SJSA1 (cell line): ENCODE results near the gene ARID3A. TPM values are rescaled to one million over a fixed set of nuclear protein-coding genes. Genes with fewer than 3 reads are reported as not detected.
A peak's percentile ranks its signal among the peaks of the same experiment; 100 is the strongest.

Source experiments
- DNase-seq, 2 experiments: peaks; one replicate each; pipeline ENCODE4 v3.0.0-alpha.2; 2015 to 2020; ENCODE audit warnings: low spot score in 2 of 2, low read depth in 1 of 2
- H3K27ac ChIP-seq: fragments of 250-450 bp; sonication (Bioruptor Pico); 2 replicates; pipeline ENCODE4 v1.5.1; 2020; ENCODE audit warnings: mild to moderate bottlenecking, moderate library complexity
- H3K27me3 ChIP-seq: fragments of 250-450 bp; sonication (Bioruptor Pico); replicated peaks from 2 replicates; pipeline ENCODE4 v1.5.1; 2020; ENCODE audit warnings: mild to moderate bottlenecking, moderate library complexity
- H3K36me3 ChIP-seq: fragments of 250-450 bp; sonication (Bioruptor Pico); 2 replicates; pipeline ENCODE4 v1.5.1; 2020; ENCODE audit warnings: mild to moderate bottlenecking
- H3K4me1 ChIP-seq: fragments of 250-450 bp; sonication (Bioruptor Pico); replicated peaks from 2 replicates; pipeline ENCODE4 v1.6.1; 2021; ENCODE audit warnings: mild to moderate bottlenecking
- H3K4me3 ChIP-seq: fragments of 250-450 bp; sonication (Bioruptor Pico); 2 replicates; pipeline ENCODE4 v1.5.1; 2020; ENCODE audit warnings: mild to moderate bottlenecking
- H3K9me3 ChIP-seq: fragments of 250-450 bp; sonication (Bioruptor Pico); replicated peaks from 2 replicates; pipeline ENCODE4 v1.5.1; 2020; ENCODE audit warnings: mild to moderate bottlenecking
- total RNA-seq: library from RNA; depleted of rRNA; stranded (reverse); fragments of >200 nt; shearing (Covaris generic); gene quantifications from 2 replicates; pipeline ENCODE4 v1.2.3, GENCODE V29; 2014

Gene ARID3A
- total RNA-seq, 1 experiment from 2014 or later: 8.1 TPM

GRCh38 chr19:971795-972194 lies 46.0 kb downstream of the ARID3A start:
- H3K36me3 ChIP-seq: peaks cover 31% of the 10 kb centered on the region
- H3K9me3 ChIP-seq: 0 out of 2 replicates have a peak, but pooled peaks cover 3% of the 10 kb centered on the region
- no peak overlapping the region for H3K27ac ChIP-seq
- H3K4me3 ChIP-seq: no peak overlapping the region
- H3K27me3 ChIP-seq: no peaks in the 10 kb centered on the region
- no peak for DNase-seq
- no peaks in the 10 kb centered on the region for H3K4me1 ChIP-seq

- peaks cover 26% of the 10 kb centered on the region for H3K36me3 ChIP-seq
- H3K4me1 ChIP-seq: no peaks in the 10 kb centered on the region
- no peaks in the 10 kb centered on the region for H3K27me3 ChIP-seq
- DNase-seq: no peak
- 0 out of 2 replicates have a peak, but pooled peaks cover 3% of the 10 kb centered on the region for H3K9me3 ChIP-seq
- H3K4me3 ChIP-seq: no peak overlapping the region
- H3K27ac ChIP-seq: no peak overlapping the region
Observed at GRCh38 chr19:972281-972680, 46.4 kb downstream of the ARID3A start.

GRCh38 chr19:973726-974563 lies 48.1 kb downstream of the ARID3A start:
- Histone ChIP-seq H3K36me3 (peaks cover 18% of the 10 kb centered on the region), H3K27me3 (no peaks in the 10 kb centered on the region), H3K4me1 (no peaks in the 10 kb centered on the region), H3K4me3 (no peak overlapping the region), H3K27ac (no peak overlapping the region), H3K9me3 (0 out of 2 replicates have a peak, but pooled peaks cover 3% of the 10 kb centered on the region)
- no peak for DNase-seq

DNA sequence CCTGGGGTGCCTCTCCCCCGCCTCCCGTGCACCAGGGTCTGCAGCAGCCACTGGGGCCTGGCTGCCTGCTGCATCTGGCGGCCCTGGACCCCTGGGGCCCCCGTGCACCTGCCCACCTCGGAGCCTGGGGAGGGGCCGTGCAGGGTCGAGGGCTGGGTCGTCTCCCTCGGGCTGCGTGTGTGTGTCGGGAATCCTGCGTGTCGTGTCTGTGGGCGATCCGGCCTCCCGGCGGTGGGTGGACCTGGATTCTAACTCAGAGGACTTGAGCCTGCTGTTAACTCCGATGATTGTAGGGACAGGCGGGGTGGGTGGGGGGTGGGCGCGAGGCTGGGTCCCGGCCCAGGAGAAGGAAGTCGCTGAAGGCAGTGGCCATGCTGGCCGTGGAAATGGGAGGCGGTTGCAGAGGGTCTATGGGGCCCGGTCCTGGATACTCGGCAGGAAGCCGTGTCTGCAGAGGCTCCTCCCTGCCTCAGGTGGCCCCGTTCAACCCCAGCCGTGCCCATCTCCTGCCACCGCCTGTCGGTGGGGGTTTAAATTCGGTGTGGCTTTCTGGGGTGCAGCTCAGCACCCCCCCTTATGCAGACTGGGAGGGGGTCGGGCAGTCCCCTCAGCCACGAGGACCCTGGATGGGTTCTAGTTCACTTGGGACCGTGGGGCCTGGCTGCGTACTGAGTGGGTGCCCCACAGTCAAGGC lies 48.9 kb downstream of the ARID3A start:
- no peaks in the 10 kb centered on the region for H3K27me3 ChIP-seq
- no peak for DNase-seq
- H3K27ac ChIP-seq: no peak overlapping the region
- no peak overlapping the region for H3K4me3 ChIP-seq
- H3K36me3 ChIP-seq: peaks cover 15% of the 10 kb centered on the region
- H3K9me3 ChIP-seq: 0 out of 2 replicates have a peak, but pooled peaks cover 3% of the 10 kb centered on the region
- no peaks in the 10 kb centered on the region for H3K4me1 ChIP-seq

GRCh38 chr19:976476-976875 lies 50.6 kb downstream of the ARID3A start:
- Histone ChIP-seq H3K27ac (no peak overlapping the region), H3K36me3 (peaks cover under 1% of the 10 kb centered on the region; the same call in 1 of the 2 replicates)

DNA sequence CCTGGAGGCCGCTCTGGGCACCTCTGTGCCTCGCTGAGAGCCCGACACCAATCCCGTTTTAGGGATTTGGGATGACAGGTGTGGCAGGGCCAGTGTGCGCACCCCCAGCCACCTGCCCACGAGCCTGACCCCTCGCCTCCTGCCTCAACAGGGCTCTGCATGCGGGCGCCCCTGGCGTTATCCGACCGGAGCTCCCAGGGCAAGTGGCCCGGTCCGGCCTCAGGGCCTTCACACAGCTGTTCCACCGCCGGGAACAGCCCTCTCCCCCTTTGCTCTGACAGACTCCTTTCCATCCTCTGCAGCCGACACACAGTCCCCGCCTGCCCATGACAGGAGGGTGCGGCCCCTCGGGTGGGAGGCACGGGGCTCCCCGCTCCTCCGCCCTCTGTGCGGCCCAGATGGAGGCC lies 51.2 kb downstream of the ARID3A start:
- H3K4me1 ChIP-seq: no peaks in the 10 kb centered on the region
- H3K27me3 ChIP-seq: no peaks in the 10 kb centered on the region
- no peaks in the 10 kb centered on the region for H3K36me3 ChIP-seq
- no peak for DNase-seq
- no peak overlapping the region for H3K27ac ChIP-seq
- no peaks in the 10 kb centered on the region for H3K9me3 ChIP-seq
- no peak overlapping the region for H3K4me3 ChIP-seq

More at GRCh38 chr19:976476-976875, 50.6 kb downstream of the ARID3A start:
- Histone ChIP-seq H3K4me3 (no peak overlapping the region), H3K4me1 (no peaks in the 10 kb centered on the region), H3K9me3 (no peaks in the 10 kb centered on the region), H3K27me3 (no peaks in the 10 kb centered on the region)
- DNase-seq: no peak

DNA sequence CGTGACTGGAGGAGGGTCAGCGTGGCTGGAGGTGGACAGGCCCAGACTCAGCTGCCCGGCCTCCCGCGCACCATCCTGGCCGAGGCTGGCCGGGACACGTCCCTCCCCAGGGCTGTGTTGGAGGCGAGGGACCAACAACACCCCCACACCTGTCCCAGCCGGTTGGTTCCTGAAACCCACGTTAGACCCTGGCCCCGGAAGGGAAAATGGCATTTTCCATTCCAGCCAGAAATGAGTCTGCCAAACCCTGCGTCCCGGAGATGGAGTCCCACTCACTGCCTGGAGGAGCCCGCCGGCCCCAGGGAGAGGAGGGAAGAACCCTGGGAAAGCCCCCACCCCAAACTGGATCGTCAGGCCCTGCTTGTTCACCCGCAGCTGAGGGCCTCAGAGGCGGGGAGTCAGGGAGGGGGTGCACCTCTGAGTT lies 53.5 kb downstream of the ARID3A start:
- H3K4me1 ChIP-seq: peaks cover 12% of the 10 kb centered on the region
- H3K9me3 ChIP-seq: no peaks in the 10 kb centered on the region
- no peaks in the 10 kb centered on the region for H3K27me3 ChIP-seq
- no peak overlapping the region for H3K4me3 ChIP-seq
- H3K27ac ChIP-seq: no peak overlapping the region
- DNase-seq: no peak
- H3K36me3 ChIP-seq: peaks cover 2% of the 10 kb centered on the region; the same call in 1 of the 2 replicates

DNA sequence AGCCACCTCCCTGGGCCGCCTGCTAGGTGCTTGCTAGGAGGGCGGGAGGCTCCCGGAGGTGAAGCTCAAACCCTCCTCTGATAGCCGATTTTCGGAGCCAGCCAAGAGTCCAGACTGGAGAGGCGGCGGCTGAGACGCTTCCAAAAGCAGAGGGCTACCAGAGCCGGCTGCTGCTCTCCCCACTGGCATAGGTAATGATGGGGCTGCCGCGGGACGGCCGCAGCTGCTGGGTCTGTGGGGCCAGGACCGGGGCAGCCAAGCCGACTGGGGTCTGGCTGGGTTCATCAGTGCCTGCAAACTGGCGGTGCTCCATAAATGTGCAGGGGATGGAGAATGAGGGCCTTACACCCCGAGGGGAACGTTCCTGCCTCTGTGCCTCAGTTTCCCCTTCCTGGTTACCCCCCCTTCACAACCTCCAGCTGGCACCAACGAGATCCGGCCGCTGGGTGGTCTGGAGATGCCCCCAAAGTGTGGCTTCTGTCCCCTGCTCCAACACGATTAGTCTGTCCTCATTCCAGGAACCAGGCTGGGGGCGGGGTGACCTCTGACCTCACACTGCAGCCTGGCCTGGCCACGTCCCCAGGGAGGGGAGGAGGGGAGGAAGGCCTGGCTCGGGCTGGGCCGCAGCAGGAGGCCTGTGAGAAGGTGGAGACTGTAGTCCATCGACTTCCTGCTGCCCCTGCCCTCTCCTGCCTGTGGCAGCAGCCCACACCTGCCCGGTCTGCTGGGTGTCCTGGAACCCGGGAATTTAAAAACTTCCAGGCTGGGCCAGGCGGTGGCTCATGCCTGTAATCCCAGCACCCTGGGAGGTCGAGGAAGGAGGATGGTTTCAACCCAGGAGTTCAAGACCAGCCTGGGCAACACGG lies 54.5 kb downstream of the ARID3A start:
- DNase-seq: no peak
- peaks cover 19% of the 10 kb centered on the region for H3K4me1 ChIP-seq
- H3K27me3 ChIP-seq: no peaks in the 10 kb centered on the region
- H3K27ac ChIP-seq: no peak overlapping the region
- no peak overlapping the region for H3K4me3 ChIP-seq
- H3K9me3 ChIP-seq: no peaks in the 10 kb centered on the region
- H3K36me3 ChIP-seq: peaks cover 3% of the 10 kb centered on the region; the same call in 1 of the 2 replicates

DNA sequence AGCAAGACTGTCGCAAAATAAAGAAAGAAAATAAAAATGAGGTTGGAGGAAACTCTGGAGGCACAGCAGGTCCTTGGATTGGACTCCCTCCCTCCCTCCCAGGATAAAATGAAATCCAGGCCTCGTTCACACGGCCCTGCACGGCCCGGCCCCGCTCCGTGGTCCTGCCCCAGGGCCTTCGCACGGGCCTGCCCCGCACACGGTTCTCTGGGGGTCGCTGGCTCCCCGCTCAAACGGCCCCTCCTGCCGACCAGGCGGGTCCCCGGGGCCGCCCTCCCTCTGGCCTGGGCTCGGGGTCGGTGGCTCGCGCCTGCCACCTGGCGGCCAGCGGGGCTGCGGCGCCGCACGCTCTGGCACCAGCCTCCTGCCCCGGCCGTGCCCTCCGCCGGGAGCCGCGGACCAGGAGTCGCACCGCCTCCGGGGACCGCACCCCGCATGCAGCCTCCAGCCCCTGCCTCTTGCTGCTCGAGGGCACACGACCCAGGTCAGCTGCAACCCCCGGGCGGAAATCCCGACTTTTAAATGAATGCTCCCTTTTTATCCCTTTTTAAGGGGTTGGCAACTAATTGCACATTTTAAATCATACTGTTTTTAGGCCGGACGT lies 56.8 kb downstream of the ARID3A start:
- Histone ChIP-seq H3K4me3 (peak overlapping the region; percentile 29), H3K9me3 (no peaks in the 10 kb centered on the region), H3K36me3 (peaks cover 22% of the 10 kb centered on the region), H3K4me1 (peaks cover 20% of the 10 kb centered on the region), H3K27ac (no peak overlapping the region), H3K27me3 (no peaks in the 10 kb centered on the region)
- peak; percentile 67 to 78 for DNase-seq

- Histone ChIP-seq H3K9me3 (no peaks in the 10 kb centered on the region), H3K4me3 (peak within 1 kb of the TSS; percentile 87), H3K27ac (peak within 1 kb of the TSS; percentile 80), H3K4me1 (peaks cover 20% of the 10 kb centered on the region), H3K36me3 (peaks cover 32% of the 10 kb centered on the region), H3K27me3 (no peaks in the 10 kb centered on the region)
- peak; percentile 91 to 93 for DNase-seq
Observed at GRCh38 chr19:984165-984967, 58.5 kb downstream of the ARID3A start, which contains the start of gene WDR18. WDR18 (plus strand) TSS chr19:984345; CDS start chr19:984354, 9 bp downstream.

DNA sequence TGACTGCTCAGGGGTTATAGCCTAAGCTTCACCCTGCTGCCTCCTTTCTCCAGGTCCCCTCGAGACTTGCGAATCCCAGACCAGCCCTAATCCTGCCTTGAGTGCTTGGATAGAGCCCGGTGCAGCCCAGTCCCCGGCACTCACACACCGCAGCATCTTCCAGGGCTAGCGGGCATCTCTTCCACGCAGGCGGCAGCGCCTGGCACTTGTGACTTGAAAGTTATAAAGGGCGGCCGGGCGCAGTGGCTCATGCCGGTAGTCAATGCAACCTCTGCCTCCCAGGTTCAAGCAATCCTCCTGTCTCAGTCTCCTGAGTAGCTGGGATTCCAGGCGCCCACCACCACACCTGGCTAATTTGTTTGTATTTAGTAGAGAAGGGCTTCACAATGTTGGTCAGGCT lies 60.2 kb downstream of the ARID3A start:
- Histone ChIP-seq H3K27me3 (no peaks in the 10 kb centered on the region), H3K9me3 (no peaks in the 10 kb centered on the region), H3K27ac (no peak overlapping the region), H3K4me1 (peaks cover 20% of the 10 kb centered on the region), H3K4me3 (no peak overlapping the region), H3K36me3 (peaks cover 50% of the 10 kb centered on the region)
- DNase-seq: no peak

GRCh38 chr19:988081-988480 lies 62.2 kb downstream of the ARID3A start:
- no peak overlapping the region for H3K27ac ChIP-seq
- no peaks in the 10 kb centered on the region for H3K9me3 ChIP-seq
- no peak for DNase-seq
- no peak overlapping the region for H3K4me3 ChIP-seq
- peaks cover 64% of the 10 kb centered on the region for H3K36me3 ChIP-seq
- peaks cover 14% of the 10 kb centered on the region for H3K4me1 ChIP-seq
- no peaks in the 10 kb centered on the region for H3K27me3 ChIP-seq
